Gastroesophageal sphincter (tissue), 3 donors: ENCODE results near the gene TFG.

ENCODE experiments used
- POLR2A ChIP-seq, 2 donors: fragments of 450-650 bp; IDR thresholded peaks; one replicate each; pipeline ENCODE4 v1.6.1; 2017; ENCODE audit warnings: antibody characterized with exemption in 2 of 2, mild to moderate bottlenecking in 2 of 2, moderate library complexity in 1 of 2
- TF ChIP-seq, protein P1 (sequence below), 4 experiments: fragments of 200-600 bp in 2 of 4; fragments of 450-650 bp in 2 of 4; sonication (generic) in 1 of 4; IDR thresholded peaks; one replicate each; pipeline ENCODE4 v1.5.1; 2017 to 2019; ENCODE audit warnings: antibody characterized with exemption in 4 of 4, mild to moderate bottlenecking in 2 of 4, moderate library complexity in 2 of 4

DNA sequence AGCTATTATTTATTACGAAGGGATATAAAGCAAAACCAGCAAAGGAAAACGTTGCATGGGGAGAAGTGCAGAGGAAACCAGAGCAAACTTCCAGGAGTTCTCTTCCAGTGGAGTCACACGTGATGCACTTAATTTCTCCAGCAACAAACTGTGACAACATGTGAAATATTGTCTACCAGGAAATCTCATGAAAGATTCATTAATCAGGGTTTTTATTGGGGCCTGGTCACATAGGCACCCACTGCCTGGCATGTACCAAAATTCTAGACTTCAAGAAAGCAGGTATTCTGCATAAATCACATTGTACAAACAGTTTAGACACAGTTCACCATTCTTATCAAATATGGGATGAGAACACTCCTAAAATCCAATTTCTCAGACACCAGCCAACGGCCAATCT, 5.4 kb upstream of the TFG start:
- no peak for TF ChIP-seq POLR2A (IDR thresholded peaks at IDR 0.05)
- TF ChIP-seq, protein P1, sequence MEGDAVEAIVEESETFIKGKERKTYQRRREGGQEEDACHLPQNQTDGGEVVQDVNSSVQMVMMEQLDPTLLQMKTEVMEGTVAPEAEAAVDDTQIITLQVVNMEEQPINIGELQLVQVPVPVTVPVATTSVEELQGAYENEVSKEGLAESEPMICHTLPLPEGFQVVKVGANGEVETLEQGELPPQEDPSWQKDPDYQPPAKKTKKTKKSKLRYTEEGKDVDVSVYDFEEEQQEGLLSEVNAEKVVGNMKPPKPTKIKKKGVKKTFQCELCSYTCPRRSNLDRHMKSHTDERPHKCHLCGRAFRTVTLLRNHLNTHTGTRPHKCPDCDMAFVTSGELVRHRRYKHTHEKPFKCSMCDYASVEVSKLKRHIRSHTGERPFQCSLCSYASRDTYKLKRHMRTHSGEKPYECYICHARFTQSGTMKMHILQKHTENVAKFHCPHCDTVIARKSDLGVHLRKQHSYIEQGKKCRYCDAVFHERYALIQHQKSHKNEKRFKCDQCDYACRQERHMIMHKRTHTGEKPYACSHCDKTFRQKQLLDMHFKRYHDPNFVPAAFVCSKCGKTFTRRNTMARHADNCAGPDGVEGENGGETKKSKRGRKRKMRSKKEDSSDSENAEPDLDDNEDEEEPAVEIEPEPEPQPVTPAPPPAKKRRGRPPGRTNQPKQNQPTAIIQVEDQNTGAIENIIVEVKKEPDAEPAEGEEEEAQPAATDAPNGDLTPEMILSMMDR (IDR thresholded peaks at IDR 0.05): no peak
